Stimulated activated CD8-positive, alpha-beta memory T cell treated with anti-CD3 and anti-CD28 coated beads, Interleukin-15, amount 100 ng/mL, for 48 hours (primary cell): ENCODE measurements around the gene KLC4.
"Not testable (repeated sequence)": the region's sequence is repeated elsewhere in the genome, so short reads cannot be mapped to it uniquely, and the experiment has no call there.

ENCODE experiments used
- DNase-seq, 2 donors: peaks; one replicate each; pipeline ENCODE4 v3.0.0-alpha.2; 2020; ENCODE audit warnings: low read depth in 2 of 2

Gene KLC4

DNA sequence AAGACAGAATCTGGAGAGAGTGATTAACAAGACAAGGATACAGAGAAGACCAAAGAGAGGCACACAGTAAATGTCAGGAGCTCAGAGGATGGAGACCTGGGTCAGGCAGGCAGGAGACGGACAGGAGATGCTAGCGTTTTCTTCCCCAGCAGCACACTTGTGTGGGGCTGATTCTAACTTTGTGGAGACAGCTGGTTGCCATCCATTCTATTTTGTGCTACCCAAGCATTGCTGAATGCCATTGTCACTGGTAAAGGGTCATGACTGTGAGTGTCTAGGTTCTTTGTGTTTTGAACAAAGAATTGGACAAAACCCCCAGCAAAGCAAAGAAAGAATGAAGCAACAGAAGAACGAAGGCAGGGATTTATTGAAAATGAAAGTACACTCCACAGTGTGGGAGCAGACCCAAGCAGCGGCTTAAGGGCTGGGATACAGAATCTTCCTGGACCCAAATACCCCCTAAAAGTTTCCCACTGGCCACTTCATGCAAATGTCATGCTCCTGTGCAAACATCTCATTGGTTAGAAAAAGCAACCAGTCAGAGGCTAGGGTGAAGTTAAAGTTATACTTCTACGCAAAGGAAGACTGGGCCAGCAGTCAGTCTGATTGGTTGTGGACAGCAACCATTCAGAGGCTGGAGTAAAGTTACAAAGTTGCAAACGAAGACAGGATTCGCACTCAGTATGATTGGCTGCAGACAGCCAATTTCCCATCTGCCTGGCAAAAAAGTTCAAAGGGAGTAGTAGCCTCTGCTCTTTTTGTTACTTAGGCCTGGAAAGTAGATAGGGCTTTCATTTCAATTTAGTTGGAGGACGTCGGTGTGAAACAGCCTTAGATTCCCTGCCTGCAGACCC is 34.2 kb downstream of the KLC4 start:
- DNase-seq = no peak

DNA sequence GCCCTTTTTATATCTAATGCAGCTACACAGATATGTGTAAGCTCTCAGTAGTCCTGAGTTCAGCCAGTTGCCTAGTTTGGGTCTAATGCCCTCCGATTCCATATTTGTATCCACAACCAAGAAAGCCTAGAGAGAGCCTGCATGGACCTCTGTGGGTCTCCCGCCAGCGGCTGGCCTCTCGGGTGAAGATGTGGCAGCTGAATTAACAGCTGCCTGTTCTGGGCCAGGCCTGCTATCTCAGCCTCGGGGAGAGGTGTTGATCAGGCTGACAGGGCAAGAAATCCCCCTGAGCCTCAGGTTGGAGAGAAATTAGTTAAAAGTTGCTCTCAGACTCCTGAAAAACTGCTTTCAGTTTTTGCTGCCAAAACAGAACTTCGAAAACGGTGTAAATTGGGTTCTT is 36.5 kb downstream of the KLC4 start:
- no peak for DNase-seq

DNA sequence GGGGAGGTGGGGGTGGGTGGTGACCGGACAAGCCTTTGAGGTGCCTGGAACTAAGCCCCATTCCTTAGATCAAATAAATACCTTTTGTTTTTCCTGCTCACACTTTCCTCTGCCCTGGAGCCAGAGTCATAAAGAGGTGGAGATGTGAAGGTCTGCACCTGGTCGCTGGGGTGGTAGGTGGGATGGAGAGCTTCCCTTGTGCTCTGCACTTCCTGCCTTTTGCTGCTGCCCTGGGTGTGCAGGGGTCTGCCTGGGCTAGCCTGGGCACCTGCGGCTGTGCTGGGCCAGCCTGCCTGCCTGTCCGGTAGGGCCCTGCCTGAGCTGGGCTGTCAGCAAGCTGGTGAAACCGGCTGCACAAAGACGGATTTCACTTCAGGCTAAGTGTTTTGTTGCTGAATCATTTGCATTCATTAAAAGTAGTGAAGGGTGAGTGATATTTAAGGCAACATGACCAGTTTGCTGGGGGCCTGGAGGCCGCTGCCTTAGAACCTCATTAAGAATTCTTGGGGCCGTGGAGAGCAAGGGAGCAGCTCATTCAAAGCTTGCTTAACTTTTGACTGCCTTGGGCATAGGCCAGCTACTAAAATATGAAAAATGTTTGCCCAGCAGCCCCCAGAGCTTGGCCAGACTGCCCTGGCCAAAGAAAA is 37.1 kb downstream of the KLC4 start:
- no peak for DNase-seq

GRCh38 chr6:43097098-43097489 is 37.7 kb downstream of the KLC4 start:
- DNase-seq = no peak

- DNase-seq = no peak
Observed at GRCh38 chr6:43097502-43097901, 38.1 kb downstream of the KLC4 start.

- DNase-seq = no peak
Observed at GRCh38 chr6:43101497-43101896, 42.1 kb downstream of the KLC4 start.

DNA sequence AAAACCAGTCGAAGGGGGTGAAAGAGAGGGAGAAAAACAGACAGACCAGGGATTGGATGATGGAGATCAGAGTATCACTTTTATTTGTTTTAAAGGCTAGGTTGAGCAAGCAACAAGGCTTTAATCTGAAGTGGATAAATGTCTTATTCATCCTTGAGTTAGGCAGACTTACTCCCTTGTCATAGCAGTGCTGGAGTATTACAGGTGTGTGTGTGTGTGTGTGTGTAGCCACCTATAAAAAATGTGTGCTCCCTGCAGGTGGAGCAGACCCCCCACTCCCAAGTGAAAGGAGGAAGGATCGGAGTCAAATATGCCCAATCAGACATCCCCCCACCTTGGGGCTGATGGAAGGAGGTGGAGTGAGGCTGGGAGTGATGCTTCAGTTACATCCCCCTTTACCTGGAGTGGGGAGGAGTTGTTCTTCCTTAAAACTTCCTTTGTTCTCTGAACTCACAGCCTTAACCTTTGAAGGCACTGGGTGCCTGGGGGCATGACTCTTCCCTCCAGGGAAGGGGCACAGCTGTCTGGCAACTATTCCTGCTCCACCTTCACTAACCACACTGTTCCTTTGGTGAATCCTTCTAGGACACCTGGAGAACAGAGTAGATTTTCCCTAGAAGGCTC is 43.9 kb downstream of the KLC4 start:
- DNase-seq = no peak

DNA sequence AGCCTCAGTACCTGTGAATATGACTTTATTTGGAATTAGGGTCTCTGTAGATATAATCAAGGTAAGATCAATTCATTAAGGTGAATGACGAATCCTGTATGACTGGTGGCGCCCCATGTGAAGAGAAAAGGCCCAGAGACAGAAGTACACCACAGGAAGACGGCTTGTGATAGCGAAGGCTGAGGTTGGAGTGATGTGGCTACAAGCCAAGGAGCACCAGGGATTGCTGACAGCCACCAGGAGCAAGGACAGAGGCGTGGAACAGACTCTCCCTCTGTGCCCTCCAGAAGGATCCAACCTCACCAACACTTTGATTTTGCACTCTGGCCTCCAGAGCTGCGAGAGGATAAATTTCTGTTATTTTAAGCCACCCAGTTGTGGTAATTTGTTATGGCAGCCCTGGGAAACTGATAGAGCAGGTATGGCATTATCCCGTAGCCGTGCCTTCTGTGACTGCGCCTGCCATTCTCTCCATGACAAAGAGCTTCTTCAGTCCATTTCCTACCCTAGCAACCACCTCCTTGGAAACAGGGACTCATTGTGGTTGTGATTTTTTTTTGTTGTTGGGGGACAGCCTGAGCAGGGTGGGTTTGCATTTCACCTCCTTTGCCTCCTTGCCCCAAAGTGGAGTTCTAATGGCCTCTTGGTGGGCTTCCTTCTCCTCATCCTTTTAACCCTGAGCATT is 46.2 kb downstream of the KLC4 start:
- DNase-seq = no peak

GRCh38 chr6:43107344-43108062 is 48.1 kb downstream of the KLC4 start:
- no peak for DNase-seq

DNA sequence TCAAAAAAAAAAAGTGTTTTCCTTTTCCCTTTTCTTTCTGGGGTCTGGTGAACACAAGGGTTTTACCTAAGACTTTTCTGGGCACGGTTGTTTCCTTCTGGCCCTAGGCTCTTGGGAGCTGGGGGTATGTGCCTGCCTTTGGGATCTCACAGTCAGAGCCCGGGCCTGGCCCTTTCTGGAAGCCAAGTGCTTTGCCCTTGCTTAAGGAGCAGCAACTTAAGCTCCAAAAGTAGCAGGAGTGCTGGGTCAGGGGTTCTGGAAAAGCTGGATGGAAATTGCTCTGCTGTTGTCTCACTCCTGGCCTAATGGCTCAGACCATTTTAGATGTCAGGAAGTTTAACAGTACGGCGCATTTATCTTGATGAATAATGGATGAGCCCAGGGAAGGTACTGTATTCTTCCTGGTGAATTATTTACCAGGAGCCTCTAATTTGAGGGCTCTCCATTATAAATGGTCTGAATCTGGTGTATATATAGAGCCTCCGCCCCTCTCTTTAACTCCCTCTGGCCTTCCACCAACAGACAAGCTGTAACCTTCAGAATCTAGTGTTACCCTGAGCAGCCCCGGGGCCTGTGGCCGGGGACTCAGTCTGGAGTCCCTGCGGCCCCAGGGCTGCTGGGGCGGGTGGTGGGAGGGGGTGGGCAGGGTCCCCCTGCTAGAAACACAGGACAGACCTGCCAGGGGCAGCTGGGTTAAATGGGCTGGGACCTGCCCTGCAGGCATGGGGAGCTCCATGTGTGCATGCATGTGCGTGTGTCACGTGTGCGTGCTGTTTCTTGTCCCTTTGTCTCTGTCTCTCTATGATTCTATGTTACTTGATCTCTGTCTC is 54.2 kb downstream of the KLC4 start:
- DNase-seq = no peak

- DNase-seq = no peak
Observed at GRCh38 chr6:43115365-43115764, 55.9 kb downstream of the KLC4 start.

DNA sequence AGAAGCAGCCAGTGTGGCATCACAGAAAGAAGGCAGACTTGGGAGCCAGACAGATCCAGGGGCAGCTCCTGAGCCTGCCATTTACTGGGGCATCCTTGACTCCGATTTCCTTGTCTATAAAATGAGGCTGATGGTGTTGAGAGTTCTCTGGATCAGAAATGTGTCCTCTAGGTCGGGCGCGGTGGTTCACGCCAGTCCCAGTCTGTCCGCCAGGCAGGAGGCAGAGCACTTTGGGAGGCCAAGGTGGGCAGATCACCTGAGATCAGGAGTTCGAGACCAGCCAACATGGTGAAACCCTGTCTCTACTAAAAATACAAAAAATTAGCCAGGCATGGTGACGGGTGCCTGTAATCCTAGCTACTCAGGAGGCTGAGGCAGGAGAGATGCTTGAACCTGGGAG is 58.0 kb downstream of the KLC4 start:
- DNase-seq = not testable (repeated sequence)

- DNase-seq = no peak
Observed at GRCh38 chr6:43119482-43119881, 60.1 kb downstream of the KLC4 start.

- DNase-seq = no peak
Observed at GRCh38 chr6:43120101-43120763, 60.8 kb downstream of the KLC4 start.

- no peak for DNase-seq
Observed at GRCh38 chr6:43120944-43121913, 61.8 kb downstream of the KLC4 start.

- no peak for DNase-seq
Observed at GRCh38 chr6:43122146-43122545, 62.7 kb downstream of the KLC4 start.

DNA sequence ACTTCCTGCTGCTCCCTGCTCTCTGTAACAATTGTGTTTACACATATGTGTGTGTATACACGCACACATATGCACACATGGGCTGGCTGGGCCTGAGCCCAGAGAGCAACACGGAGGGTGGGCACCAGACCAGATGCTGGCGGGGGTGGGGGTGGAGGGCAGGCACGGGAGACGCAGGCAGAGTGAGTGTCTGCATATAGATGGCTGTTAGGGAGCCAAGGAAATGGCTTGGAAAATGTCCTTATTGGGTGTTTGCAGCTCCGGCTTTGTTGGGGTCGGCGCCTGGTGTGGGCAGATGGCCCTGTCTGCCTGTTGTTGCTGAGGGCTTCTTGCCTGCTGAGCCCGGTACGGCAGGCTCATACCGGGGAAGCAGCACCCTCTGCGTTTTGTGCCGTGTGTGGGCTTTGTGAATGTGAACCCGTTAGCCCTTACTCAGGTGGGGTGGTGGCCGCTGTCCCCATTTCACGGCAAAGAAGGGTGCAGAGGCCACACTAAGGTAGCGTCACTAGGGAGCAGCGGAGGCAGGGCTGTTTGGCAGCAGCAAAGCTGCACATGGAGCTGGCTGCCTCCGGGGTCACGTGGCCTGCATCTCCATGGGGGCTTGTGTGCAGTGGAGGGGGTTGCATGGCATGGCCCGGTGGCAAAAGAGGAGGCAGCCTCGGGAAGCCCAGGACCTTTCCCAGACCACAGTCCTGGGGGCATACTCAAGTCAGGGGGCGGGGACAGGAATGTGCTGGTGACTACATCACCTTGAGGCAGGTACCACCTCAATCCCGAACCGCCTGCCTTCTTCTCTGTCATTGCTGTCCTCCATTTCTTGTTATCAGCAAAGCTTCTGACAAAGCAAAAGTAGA is 64.3 kb downstream of the KLC4 start:
- no peak for DNase-seq

DNA sequence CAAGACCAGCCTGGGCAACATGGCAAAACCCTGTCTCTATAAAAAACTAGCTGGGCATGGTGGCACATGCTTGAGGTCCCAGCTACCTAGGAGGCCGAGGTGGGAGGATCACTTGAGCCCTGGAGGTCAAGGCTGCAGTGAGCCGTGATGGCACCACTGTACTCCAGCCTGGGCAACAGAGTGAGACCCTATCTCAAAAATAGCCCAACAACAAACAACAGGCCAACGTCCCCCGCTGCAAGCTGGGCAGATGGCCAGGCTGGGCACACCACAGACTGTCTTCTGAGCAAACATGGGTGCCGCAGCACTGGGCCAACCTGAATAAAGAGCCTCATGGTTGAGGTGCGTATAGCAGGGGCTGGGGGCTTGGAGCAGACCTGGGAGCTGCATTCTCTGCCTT is 65.0 kb downstream of the KLC4 start:
- no peak for DNase-seq
